ENCODE data around the gene QRFP.

QRFP gene

GRCh38 chr9:130888146-130888885 is 8.3 kb downstream of the QRFP start:
- DNase-seq: no peak

- no peak for DNase-seq
These were observed 9.0 kb downstream of the QRFP start for GRCh38 chr9:130887494-130888144.

- no peak for DNase-seq
These were observed 9.6 kb downstream of the QRFP start for GRCh38 chr9:130886981-130887380.

- DNase-seq: no peak
These were observed 10.9 kb downstream of the QRFP start for GRCh38 chr9:130885484-130886375.

GRCh38 chr9:130884542-130885483 is 11.8 kb downstream of the QRFP start:
- DNase-seq: no peak

GRCh38 chr9:130884111-130884531 is 12.5 kb downstream of the QRFP start:
- DNase-seq: no peak

- DNase-seq: no peak
These were observed 13.1 kb downstream of the QRFP start for GRCh38 chr9:130883479-130883878.

- no peak for DNase-seq
These were observed 13.9 kb downstream of the QRFP start for GRCh38 chr9:130882696-130883225.

- DNase-seq: no peak
These were observed 15.1 kb downstream of the QRFP start for GRCh38 chr9:130881516-130881915.

GRCh38 chr9:130880599-130881220 is 15.9 kb downstream of the QRFP start:
- DNase-seq: no peak

GRCh38 chr9:130879863-130880411 is 16.7 kb downstream of the QRFP start:
- no peak for DNase-seq

- no peak for DNase-seq
These were observed 18.3 kb downstream of the QRFP start for GRCh38 chr9:130878295-130878694.

GRCh38 chr9:130877300-130877699 is 19.3 kb downstream of the QRFP start:
- DNase-seq: no peak

- DNase-seq: no peak
These were observed 21.8 kb downstream of the QRFP start for GRCh38 chr9:130874783-130875182.

GRCh38 chr9:130873966-130874365 is 22.6 kb downstream of the QRFP start:
- no peak for DNase-seq

- DNase-seq: no peak
These were observed 23.6 kb downstream of the QRFP start for GRCh38 chr9:130872912-130873503.

GRCh38 chr9:130872508-130872907 is 24.1 kb downstream of the QRFP start:
- DNase-seq: no peak

GRCh38 chr9:130872093-130872492 is 24.5 kb downstream of the QRFP start:
- no peak for DNase-seq

GRCh38 chr9:130871395-130872062 is 25.1 kb downstream of the QRFP start:
- DNase-seq: no peak
